Measurements from ENCODE around the gene TMEM196.

TMEM196 gene

DNA sequence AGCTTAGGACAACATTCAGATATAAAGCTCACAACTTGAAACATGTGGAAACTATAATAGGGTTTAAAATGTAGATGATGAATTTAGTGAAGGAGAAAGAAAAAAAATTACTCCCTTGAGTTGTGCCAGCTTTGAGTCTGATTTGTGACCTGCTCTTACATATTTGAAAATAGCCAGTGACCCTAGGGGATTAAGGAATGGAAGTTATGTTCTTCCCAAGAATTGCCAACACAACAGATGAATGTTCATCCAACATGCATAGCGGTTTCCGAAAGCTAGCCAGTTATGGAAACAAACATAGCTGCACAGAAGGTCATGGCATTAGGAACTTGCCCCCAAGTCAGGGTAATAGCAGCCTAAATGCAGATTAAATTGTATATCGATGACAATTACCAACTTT lies 10.8 kb downstream of the TMEM196 start:
- DNase-seq (ENCODE audit: low read depth in 1 of 2, low spot score in 1 of 2): no peak
- no peak overlapping the region for H3K4me3 ChIP-seq (replicated peaks; ENCODE audit: insufficient read depth, low read length)
- no peak for TF ChIP-seq POLR2AphosphoS5 (IDR thresholded peaks at IDR 0.05; ENCODE audit: low read depth)
- peaks cover 6% of the 10 kb centered on the region for H3K27me3 ChIP-seq (ENCODE audit: insufficient read depth, poor library complexity, severe bottlenecking)
- no peak overlapping the region for H3K27ac ChIP-seq (replicated peaks)

DNA sequence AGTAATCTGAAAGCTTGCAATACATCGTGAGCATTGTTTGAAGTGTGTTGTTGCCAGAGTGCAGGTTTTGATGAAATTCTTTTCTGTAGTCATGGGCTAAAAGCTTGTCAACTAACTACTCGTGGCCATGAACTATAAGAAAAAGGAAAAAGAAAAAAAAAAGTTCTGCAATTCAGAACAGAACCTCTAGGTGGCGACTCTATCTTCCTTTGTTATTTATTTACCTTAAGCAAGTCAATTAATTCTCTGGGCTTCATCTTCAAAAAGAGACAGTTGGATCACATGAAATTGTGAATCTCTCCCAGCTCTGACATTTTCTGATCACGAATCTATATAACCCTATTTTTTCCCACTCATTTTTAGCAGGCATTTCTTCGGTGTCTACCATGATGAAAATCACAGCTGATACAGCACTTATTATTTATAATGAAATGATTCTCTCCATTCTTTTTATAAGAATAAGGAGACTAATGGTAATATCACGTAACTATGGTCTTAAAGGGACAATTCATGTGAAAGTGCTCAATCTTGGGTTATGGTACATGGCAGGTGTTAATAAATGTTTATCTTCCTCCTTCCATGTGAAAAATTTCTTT lies 18.8 kb downstream of the TMEM196 start:
- TF ChIP-seq POLR2AphosphoS5 (IDR thresholded peaks at IDR 0.05; ENCODE audit: low read depth): no peak
- TF ChIP-seq, protein P1, sequence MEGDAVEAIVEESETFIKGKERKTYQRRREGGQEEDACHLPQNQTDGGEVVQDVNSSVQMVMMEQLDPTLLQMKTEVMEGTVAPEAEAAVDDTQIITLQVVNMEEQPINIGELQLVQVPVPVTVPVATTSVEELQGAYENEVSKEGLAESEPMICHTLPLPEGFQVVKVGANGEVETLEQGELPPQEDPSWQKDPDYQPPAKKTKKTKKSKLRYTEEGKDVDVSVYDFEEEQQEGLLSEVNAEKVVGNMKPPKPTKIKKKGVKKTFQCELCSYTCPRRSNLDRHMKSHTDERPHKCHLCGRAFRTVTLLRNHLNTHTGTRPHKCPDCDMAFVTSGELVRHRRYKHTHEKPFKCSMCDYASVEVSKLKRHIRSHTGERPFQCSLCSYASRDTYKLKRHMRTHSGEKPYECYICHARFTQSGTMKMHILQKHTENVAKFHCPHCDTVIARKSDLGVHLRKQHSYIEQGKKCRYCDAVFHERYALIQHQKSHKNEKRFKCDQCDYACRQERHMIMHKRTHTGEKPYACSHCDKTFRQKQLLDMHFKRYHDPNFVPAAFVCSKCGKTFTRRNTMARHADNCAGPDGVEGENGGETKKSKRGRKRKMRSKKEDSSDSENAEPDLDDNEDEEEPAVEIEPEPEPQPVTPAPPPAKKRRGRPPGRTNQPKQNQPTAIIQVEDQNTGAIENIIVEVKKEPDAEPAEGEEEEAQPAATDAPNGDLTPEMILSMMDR (IDR thresholded peaks at IDR 0.05; ENCODE audit: insufficient read depth, low read length): peak; percentile 48
- TF ChIP-seq, protein P2, sequence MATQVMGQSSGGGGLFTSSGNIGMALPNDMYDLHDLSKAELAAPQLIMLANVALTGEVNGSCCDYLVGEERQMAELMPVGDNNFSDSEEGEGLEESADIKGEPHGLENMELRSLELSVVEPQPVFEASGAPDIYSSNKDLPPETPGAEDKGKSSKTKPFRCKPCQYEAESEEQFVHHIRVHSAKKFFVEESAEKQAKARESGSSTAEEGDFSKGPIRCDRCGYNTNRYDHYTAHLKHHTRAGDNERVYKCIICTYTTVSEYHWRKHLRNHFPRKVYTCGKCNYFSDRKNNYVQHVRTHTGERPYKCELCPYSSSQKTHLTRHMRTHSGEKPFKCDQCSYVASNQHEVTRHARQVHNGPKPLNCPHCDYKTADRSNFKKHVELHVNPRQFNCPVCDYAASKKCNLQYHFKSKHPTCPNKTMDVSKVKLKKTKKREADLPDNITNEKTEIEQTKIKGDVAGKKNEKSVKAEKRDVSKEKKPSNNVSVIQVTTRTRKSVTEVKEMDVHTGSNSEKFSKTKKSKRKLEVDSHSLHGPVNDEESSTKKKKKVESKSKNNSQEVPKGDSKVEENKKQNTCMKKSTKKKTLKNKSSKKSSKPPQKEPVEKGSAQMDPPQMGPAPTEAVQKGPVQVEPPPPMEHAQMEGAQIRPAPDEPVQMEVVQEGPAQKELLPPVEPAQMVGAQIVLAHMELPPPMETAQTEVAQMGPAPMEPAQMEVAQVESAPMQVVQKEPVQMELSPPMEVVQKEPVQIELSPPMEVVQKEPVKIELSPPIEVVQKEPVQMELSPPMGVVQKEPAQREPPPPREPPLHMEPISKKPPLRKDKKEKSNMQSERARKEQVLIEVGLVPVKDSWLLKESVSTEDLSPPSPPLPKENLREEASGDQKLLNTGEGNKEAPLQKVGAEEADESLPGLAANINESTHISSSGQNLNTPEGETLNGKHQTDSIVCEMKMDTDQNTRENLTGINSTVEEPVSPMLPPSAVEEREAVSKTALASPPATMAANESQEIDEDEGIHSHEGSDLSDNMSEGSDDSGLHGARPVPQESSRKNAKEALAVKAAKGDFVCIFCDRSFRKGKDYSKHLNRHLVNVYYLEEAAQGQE (IDR thresholded peaks at IDR 0.05; ENCODE audit: insufficient replicate concordance, low read depth): no peak
- Histone ChIP-seq H3K27ac (replicated peaks) (no peak overlapping the region), H3K4me3 (replicated peaks; ENCODE audit: insufficient read depth, low read length) (no peak overlapping the region), H3K27me3 (ENCODE audit: insufficient read depth, poor library complexity, severe bottlenecking) (peaks cover 6% of the 10 kb centered on the region)
- DNase-seq (ENCODE audit: low read depth in 1 of 2, low spot score in 1 of 2): no peak

DNA sequence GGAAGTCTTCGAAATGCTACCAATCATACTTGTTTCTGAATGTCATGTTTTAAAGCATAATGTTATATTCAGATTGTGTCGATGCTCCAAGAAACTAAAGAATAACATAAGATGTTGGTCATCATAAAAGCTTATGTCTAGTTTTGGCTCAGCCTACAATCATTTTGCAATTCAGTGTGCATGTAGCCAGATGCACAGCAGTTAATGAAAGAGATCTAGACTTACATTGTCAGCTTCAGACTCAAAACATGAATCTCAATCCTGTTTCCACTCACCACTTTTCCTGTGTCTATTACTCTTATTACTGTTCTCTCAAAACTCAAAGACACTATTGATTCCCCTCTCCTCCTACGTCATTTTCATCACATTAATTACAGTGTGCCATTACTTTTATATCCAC lies 21.4 kb downstream of the TMEM196 start:
- no peak for DNase-seq (ENCODE audit: low read depth in 1 of 2, low spot score in 1 of 2)
- Histone ChIP-seq H3K27me3 (ENCODE audit: insufficient read depth, poor library complexity, severe bottlenecking) (no peaks in the 10 kb centered on the region), H3K27ac (replicated peaks) (no peak overlapping the region), H3K4me3 (replicated peaks; ENCODE audit: insufficient read depth, low read length) (no peak overlapping the region)
- TF ChIP-seq, protein P1 (IDR thresholded peaks at IDR 0.05; ENCODE audit: insufficient read depth, low read length): no peak
- no peak for TF ChIP-seq SPI1 (IDR thresholded peaks at IDR 0.05; ENCODE audit: borderline replicate concordance, low read depth)
- TF ChIP-seq POLR2AphosphoS5 (IDR thresholded peaks at IDR 0.05; ENCODE audit: low read depth): no peak
- no peak for TF ChIP-seq GABPA (IDR thresholded peaks at IDR 0.05; ENCODE audit: low read depth)
- TF ChIP-seq, protein P2 (IDR thresholded peaks at IDR 0.05; ENCODE audit: insufficient replicate concordance, low read depth): no peak

DNA sequence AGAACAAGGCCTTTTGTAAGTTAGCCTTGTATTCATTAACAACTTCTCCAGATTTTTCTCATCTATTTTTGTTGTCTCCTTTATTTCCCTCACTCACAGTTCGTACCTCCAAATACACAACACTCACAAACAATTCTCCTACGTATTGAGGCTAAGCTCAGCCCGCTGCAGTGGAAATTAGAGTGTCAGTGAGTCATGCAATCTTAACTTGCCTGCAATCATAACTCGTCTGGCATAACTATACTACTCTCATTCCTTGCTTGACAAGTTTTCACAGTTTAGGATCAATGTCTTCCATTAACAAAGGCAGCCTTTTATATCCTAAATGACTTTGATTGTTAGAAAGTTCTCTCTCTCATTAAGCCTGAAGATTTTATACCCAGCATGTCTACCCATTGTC lies 23.8 kb downstream of the TMEM196 start:
- no peak for DNase-seq (ENCODE audit: low read depth in 1 of 2, low spot score in 1 of 2)
- Histone ChIP-seq H3K4me3 (replicated peaks; ENCODE audit: insufficient read depth, low read length) (no peak overlapping the region), H3K27me3 (ENCODE audit: insufficient read depth, poor library complexity, severe bottlenecking) (no peaks in the 10 kb centered on the region), H3K27ac (replicated peaks) (no peak overlapping the region)
- TF ChIP-seq, protein P1 (IDR thresholded peaks at IDR 0.05; ENCODE audit: insufficient read depth, low read length): no peak
- TF ChIP-seq GABPA (IDR thresholded peaks at IDR 0.05; ENCODE audit: low read depth): no peak
- TF ChIP-seq, protein P2 (IDR thresholded peaks at IDR 0.05; ENCODE audit: insufficient replicate concordance, low read depth): no peak
